Activated CD4-positive, alpha-beta T cell treated with anti-CD3 and anti-CD28 coated beads, Interleukin-2, Interleukin-4, amounts not matched to agents 100 ng/mL and 50 ng/mL, durations not matched to agents 16 hours and 8 hours (primary cell): ENCODE measurements around the gene ZMIZ1.

ENCODE experiments used
- DNase-seq: peaks from one replicate; pipeline ENCODE4 v3.0.0-alpha.2; 2020; ENCODE audit warnings: low spot score

The ZMIZ1 gene

DNA sequence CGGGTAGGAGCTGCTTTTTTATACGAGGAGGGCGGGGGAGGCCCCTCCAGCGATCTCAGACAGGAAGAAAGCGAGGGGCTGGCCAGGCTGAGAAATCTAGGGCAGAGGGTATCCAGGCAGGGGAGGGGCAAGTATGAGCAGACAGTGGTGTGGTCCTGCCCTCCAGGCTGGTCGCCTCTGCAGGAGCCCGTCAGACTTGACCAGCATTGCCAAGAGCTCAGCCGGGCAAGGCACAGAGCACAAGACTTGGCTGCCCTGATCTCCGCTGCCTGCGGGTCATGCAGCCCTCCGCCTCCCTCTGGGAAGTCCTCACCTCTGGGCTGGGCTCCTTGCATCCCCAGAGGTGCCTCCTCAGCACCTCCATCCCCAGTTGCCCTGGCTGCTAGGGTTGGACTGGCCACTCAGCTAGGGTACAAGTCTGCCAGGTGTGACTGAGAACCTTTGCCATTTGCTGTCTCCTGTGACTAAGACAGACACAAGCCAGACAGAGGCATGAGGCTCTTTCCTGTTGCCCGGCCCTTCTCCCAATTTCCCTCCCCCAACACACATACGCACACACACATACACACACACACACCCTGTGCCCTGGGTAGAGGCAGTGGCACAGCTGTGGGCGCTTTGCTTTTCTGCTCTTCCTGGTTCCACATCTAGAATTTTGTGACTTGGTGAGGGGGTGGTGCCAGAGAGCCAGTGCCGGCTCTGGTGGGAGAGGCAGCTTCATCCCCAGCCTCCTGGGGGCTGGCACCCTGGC lies 219.4 kb downstream of the ZMIZ1 start:
- DNase-seq, result no peak

DNA sequence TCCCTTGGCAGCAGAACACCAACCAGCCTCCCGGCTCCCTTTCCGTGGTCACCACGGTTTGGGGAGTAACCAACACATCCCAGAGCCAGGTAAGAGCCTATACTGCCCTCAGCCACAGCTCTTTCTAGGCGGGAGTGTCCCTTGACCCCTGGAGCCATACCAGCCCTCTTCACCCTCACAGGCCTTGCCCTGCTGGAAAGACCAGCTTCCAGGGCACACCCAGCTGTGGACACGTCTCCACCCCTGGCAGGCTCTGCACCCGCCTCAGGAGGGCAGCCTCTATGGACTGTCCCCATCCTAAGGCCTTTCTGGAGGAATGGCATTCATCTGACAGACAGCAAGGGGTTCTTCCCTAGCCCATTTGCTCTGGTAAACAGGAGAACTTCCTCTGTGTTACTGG lies 221.0 kb downstream of the ZMIZ1 start:
- no peak for DNase-seq

GRCh38 chr10:79292026-79292766 lies 223.4 kb downstream of the ZMIZ1 start:
- no peak for DNase-seq

DNA sequence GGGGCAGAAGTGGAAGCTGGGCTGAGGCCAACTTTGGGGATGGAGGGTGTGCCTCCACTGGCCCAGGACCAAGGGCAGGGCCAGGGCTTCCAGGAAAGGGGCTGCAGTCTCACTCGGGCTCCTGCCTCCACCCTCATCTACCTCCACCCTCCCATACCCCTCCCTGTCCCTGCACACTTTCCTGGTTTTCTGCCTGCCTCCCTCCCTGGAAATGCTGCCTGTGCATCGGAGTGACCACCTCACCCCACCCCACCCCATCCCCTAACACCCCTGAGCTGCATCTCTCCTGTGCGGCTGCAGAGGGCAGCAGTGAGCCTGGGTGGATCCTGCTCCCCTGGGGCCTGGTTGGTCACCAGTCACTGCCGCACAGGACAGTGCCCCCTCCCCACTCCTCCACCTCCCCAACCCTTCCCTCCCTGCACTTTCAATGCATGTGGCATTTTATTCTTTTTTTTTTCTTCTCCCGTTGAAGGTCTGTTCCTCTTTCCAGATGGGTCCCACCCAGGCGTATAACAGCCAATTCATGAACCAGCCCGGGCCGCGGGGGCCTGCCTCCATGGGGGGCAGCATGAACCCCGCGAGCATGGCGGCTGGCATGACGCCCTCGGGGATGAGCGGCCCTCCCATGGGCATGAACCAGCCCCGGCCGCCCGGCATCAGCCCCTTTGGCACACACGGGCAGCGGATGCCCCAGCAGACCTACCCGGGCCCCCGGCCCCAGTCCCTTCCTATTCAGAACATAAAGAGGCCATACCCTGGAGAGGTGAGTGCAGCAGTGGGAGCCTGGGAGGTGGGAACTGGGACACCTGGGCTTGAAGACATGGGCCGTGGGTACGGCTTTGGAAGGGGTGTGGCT lies 224.4 kb downstream of the ZMIZ1 start:
- DNase-seq, result peak; percentile 58

DNA sequence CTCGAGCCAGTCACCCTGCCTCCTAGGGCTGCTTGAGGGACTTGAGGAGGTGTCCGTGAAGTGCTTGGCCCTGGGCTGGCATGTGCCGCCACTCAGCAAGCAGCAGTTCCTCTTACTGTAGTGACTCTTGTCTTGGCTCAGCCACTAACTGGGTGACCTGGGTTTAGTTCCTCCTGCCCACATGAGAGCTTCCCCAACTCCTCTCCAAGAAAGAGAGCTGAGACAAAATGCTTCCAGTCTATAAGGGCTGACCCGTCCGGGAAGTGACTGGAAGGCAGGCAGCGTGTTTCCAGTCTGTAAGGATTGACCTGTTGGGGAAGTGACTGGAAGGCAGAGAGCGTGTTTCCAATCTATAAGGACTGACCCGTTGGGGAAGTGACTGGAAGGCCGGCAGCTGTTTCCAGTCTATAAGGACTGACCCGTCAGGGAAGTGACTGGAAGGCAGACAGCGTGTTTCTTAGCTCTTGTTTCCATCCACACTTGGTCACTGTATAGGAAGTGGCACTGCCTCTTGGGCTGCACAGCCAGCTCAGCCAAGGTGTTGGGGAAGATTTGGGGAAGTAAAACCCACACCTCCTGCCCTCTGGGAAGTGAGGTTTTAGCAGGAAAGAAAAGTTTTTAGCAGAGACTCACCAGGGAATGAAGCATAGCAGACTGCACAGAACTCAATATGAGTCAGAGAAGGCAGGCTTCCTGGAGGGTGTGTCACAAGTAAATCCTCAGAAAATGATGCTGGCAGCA lies 225.2 kb downstream of the ZMIZ1 start:
- peak; percentile 28 for DNase-seq

- peak; percentile 43 for DNase-seq
Observed at GRCh38 chr10:79295563-79295962, 226.8 kb downstream of the ZMIZ1 start.

- DNase-seq, result no peak
Observed at GRCh38 chr10:79296431-79296830, 227.7 kb downstream of the ZMIZ1 start.

GRCh38 chr10:79298403-79299244 lies 229.9 kb downstream of the ZMIZ1 start:
- peak; percentile 44 for DNase-seq

- DNase-seq, result no peak
Observed at GRCh38 chr10:79299397-79300241, 230.9 kb downstream of the ZMIZ1 start.

DNA sequence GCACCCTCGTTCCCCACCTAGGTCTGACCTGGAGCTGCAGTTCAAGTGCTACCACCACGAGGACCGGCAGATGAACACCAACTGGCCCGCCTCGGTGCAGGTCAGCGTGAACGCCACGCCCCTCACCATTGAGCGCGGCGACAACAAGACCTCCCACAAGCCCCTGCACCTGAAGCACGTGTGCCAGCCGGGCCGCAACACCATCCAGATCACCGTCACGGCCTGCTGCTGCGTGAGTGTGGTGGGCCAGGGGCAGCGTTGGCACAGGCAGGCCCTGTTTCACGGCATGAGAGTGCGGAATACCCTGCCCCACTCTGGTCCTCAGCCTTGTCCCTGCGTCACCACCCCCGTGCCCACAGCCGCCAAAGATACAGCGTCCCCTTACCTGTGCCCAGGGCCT lies 231.9 kb downstream of the ZMIZ1 start:
- DNase-seq, result no peak

DNA sequence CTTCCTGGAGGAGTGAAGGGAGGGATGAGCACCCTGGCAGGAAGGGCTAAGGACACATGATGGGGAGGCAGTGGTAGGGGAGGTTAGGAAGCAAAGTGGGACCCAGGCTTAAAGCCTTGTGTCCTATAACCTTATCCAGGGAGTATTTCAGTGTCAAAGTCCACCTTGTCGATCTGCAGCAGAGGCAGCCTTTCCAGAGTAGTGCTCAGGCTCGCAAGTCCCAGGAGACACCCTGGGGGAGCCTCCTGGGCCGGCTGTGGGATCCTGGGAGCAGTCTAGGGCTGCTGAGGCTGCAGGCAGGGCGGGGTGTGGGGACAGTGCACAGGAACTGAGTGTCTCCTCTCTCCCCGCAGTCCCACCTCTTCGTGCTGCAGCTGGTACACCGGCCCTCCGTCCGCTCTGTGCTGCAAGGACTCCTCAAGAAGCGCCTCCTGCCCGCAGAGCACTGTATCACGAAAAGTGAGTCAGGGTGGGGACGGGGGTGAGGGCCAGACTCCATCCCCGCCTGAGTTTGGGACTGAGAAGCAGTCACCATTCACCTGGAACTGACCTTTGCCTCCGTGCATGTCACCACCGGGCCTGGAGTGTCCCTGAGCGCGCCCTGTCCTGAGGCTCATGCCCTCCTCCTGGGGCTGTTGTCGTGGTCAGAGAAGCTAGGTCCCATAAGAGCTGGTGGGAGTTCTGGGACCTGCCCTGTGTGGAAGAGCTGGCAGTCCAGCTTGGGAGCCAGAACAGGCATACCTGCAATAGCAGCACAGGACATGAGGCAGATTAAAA lies 233.2 kb downstream of the ZMIZ1 start:
- no peak for DNase-seq

DNA sequence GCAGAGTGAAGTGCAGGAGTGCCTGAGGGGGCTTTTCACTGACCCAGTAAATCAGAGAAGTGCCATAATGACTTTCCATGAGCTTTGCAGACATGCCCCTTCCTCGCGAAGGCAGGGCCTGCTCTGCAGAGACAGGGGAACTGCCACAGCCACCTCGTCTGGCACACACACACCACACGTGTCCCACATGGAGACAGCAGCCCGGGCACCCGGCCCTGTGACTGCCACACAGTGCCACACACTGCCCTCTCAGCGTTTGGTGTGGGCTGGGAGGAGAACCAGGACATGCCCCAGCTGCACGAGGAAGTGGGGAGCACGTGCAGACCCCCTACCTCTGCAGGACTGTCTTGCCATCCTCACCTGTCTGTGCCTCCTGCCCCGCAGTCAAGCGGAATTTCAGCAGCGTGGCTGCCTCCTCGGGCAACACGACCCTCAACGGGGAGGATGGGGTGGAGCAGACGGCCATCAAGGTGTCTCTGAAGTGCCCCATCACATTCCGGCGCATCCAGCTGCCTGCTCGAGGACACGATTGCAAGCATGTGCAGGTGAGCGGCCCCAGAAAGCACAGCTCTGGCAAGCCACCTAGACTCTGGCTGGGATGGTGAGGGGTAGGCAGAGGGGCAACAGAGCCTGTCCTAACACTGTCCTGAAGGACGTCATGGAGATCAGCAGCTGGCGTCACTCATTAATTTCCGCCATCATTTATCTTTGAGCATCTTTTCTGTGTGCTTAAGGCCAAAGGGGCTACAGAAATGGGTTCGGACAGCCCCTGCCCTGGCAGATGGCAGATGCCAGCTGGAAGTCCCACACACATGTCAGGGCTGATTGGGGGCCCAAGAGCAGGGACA lies 235.1 kb downstream of the ZMIZ1 start:
- no peak for DNase-seq

DNA sequence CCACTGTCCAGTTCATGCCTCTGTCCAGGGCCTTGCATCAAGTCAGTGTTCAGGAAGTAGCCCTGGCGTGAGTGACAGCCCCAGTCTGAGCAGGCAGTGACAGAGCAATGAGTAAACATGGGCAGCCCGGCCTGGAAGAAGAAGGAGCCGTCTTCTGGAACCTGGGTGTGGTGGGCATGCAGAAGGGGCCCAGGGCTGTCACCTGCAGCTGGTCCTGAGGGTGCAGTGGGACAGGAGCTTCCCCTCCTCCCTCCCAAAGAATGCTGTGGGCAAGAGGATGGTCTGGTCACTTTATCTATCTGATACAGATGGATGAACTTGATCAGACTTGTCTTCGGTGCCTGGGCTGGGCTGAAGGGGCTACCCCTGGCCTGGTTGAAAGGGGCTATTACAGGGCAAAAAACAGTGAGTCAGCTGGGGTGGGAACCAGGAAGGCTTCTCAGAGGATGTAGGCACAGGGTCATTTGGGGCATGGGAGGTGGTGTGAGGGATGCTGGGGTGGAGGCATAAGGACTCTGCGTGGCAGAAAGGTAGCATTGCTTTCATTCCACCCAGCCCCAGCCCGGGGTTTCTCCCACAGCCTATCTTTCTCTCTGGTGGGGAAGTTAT lies 235.8 kb downstream of the ZMIZ1 start:
- no peak for DNase-seq

DNA sequence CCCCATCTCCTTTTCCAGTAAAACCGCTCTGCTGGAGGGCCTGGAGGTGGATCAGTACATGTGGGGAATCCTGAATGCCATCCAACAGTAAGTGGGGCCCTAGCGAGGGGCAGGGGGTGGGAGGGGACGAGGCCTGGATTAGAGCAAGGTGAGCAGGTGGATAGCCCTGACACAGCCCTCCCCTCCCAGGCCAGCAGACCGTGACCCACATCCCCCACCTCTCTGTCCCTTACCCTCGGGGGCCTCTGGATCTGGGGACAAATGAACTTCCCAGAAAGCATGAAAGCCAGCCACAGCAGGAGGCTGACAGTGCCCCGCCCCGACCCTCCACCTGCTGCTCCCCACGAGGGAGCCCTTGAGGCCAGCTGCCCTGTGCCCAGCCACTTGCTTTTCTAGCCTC lies 236.7 kb downstream of the ZMIZ1 start:
- DNase-seq, result no peak

DNA sequence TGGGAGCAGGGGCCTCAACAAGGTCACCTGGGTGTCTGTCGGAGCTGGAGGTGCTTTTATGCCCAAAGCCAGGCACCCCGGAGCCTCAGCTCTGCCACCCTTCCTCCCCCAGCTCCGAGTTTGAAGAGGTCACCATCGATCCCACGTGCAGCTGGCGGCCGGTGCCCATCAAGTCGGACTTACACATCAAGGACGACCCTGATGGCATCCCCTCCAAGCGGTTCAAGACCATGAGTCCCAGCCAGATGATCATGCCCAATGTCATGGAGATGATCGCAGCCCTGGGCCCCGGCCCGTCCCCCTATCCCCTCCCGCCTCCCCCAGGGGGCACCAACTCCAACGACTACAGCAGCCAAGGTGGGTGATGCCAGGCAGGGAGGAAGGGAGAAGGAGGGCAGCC lies 237.2 kb downstream of the ZMIZ1 start:
- DNase-seq, result no peak

DNA sequence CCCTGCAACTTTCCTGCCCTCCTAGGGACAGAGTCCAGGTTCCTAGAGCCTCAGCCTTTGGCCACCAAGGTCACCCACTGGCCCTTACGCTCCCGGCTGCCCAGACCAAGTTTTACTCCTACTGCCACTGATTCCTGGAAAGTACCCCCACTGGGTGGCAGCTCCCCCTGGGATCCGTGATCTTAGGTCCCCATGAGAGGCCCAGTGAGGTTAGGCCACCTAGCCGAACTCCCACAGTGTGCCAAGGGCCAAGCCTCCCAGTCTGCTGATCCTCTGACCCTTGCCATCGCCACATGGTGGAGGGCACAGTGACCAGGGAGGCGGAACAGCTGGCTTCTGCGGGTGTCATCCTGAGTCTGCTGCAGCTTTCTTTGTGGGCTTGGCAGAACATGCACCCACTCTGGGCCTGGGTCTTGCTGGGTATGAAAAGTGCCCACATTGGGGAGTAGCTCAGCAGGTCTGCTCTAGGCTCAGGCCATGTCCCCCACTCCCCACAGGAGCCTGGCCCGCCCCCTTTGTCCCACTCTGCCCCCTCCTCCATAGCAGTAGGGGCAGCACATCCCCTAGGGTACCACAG lies 238.0 kb downstream of the ZMIZ1 start:
- DNase-seq, result no peak

- DNase-seq, result no peak
Observed at GRCh38 chr10:79308016-79308415, 239.2 kb downstream of the ZMIZ1 start.
